Neural progenitor cell (in vitro differentiated cells): ENCODE data around the gene AKAP1. TPM values are rescaled to one million over a fixed set of nuclear protein-coding genes. Genes with fewer than 3 reads are reported as not detected.

ENCODE experiments used
- DNase-seq: peaks from one replicate; pipeline ENCODE4 v3.0.0-alpha.2; 2016; ENCODE audit warnings: low spot score
- H2AFZ ChIP-seq: fragments of 200-600 bp; sonication (generic); replicated peaks from 2 replicates; pipeline ENCODE4 v1.6.1; 2016; ENCODE audit warnings: antibody characterized with exemption
- H3F3A ChIP-seq: fragments of 200-600 bp; sonication (generic); 2 replicates; pipeline ENCODE4 v1.6.1; 2016; ENCODE audit warnings: antibody characterized with exemption, low read depth
- H3K27ac ChIP-seq: fragments of 200-600 bp; sonication (generic); 2 replicates; pipeline ENCODE4 v1.5.1; 2016; ENCODE audit warnings: mild to moderate bottlenecking
- H3K27me3 ChIP-seq: fragments of 200-600 bp; sonication (generic); 2 replicates; pipeline ENCODE4 v1.6.1; 2016; ENCODE audit warnings: mild to moderate bottlenecking, moderate library complexity
- H3K36me3 ChIP-seq: fragments of 200-600 bp; sonication (generic); 2 replicates; pipeline ENCODE4 v1.5.1; 2016
- H3K4me1 ChIP-seq: fragments of 200-600 bp; sonication (generic); 2 replicates; pipeline ENCODE4 v1.6.1; 2016; ENCODE audit warnings: mixed run types
- H3K4me2 ChIP-seq: fragments of 200-600 bp; sonication (generic); 2 replicates; pipeline ENCODE4 v1.6.1; 2016
- H3K4me3 ChIP-seq: fragments of 200-600 bp; sonication (generic); 2 replicates; pipeline ENCODE4 v1.5.1; 2016
- H3K79me2 ChIP-seq: fragments of 200-600 bp; sonication (generic); 2 replicates; pipeline ENCODE4 v1.6.1; 2016; ENCODE audit warnings: low read depth
- H3K9ac ChIP-seq: fragments of 200-600 bp; sonication (generic); 2 replicates; pipeline ENCODE4 v1.6.1; 2016
- H3K9me3 ChIP-seq: fragments of 200-600 bp; sonication (generic); 2 replicates; pipeline ENCODE4 v1.5.1; 2016; ENCODE audit warnings: low read depth
- H4K20me1 ChIP-seq: fragments of 200-600 bp; sonication (generic); 2 replicates; pipeline ENCODE4 v1.6.1; 2016; ENCODE audit warnings: low read depth
- H3K27ac Mint-ChIP-seq: 3 replicates; pipeline ENCODE4 v1.8.0; 2021; ENCODE audit warnings: mixed read lengths
- H3K27me3 Mint-ChIP-seq: 2 replicates; pipeline ENCODE4 v1.8.0; 2022; ENCODE audit warnings: low read depth, mild to moderate bottlenecking, inconsistent platforms, moderate library complexity, mixed read lengths; ENCODE audit not compliant: insufficient read depth
- H3K36me3 Mint-ChIP-seq: 3 replicates; pipeline ENCODE4 v1.8.0; 2021; ENCODE audit warnings: mixed read lengths
- H3K4me1 Mint-ChIP-seq: 3 replicates; pipeline ENCODE4 v1.8.0; 2021; ENCODE audit warnings: mixed read lengths
- H3K4me3 Mint-ChIP-seq: 3 replicates; pipeline ENCODE4 v1.8.0; 2021; ENCODE audit warnings: mild to moderate bottlenecking, moderate library complexity, mixed read lengths
- H3K9me3 Mint-ChIP-seq: 3 replicates; pipeline ENCODE4 v1.8.0; 2020; ENCODE audit warnings: mixed read lengths
- CTCF ChIP-seq: fragments of 200-600 bp; sonication (generic); IDR thresholded peaks from 2 replicates; pipeline ENCODE4 v1.5.1; 2017; ENCODE audit warnings: antibody characterized with exemption, mild to moderate bottlenecking
- EZH2 ChIP-seq: fragments of 200-600 bp; sonication (generic); IDR thresholded peaks from 2 replicates; pipeline ENCODE4 v1.6.1; 2017; ENCODE audit warnings: antibody characterized with exemption, mild to moderate bottlenecking, moderate library complexity
- EZH2phosphoT487 ChIP-seq: fragments of 200-600 bp; sonication (generic); IDR thresholded peaks from 2 replicates; pipeline ENCODE4 v1.6.1; 2017; ENCODE audit warnings: antibody characterized with exemption
- total RNA-seq: library from RNA; depleted of rRNA; stranded (reverse); fragments of >200 nt; gene quantifications from 2 replicates; pipeline ENCODE4 v1.2.3, GENCODE V29; 2015; ENCODE audit warnings: low replicate concordance

The AKAP1 gene
- total RNA-seq, 1 donor from 2014 or later: 8.8 TPM

- H2AFZ ChIP-seq: no peak overlapping the region
- peaks cover 2% of the 10 kb centered on the region for H3K9me3 Mint-ChIP-seq
- no peak for TF ChIP-seq CTCF
- no peak for TF ChIP-seq EZH2
- TF ChIP-seq EZH2phosphoT487: no peak
- no peak for DNase-seq
- peaks cover 5% of the 10 kb centered on the region for H3K27me3 Mint-ChIP-seq
- H3K4me2 ChIP-seq: no peak overlapping the region
- H3K4me1 ChIP-seq: peaks cover 27% of the 10 kb centered on the region
- no peaks in the 10 kb centered on the region for H3K79me2 ChIP-seq
- no peak overlapping the region for H3K27ac Mint-ChIP-seq
- H3F3A ChIP-seq: peaks cover 34% of the 10 kb centered on the region
- peaks cover 40% of the 10 kb centered on the region for H3K4me1 Mint-ChIP-seq
- H3K4me3 Mint-ChIP-seq: no peak overlapping the region
- no peak overlapping the region for H3K9ac ChIP-seq
- no peak overlapping the region for H3K4me3 ChIP-seq
- H3K9me3 ChIP-seq: no peaks in the 10 kb centered on the region
- no peaks in the 10 kb centered on the region for H3K36me3 ChIP-seq
- H4K20me1 ChIP-seq: no peaks in the 10 kb centered on the region
- no peak overlapping the region for H3K27ac ChIP-seq
- no peaks in the 10 kb centered on the region for H3K27me3 ChIP-seq
- no peaks in the 10 kb centered on the region for H3K36me3 Mint-ChIP-seq
Observed at GRCh38 chr17:57143361-57143760, 58.3 kb downstream of the AKAP1 start.

GRCh38 chr17:57143919-57144318, 58.9 kb downstream of the AKAP1 start:
- no peaks in the 10 kb centered on the region for H4K20me1 ChIP-seq
- no peak overlapping the region for H3K4me3 ChIP-seq
- no peak overlapping the region for H3K4me3 Mint-ChIP-seq
- H3K27me3 ChIP-seq: no peaks in the 10 kb centered on the region
- peaks cover 27% of the 10 kb centered on the region for H3K4me1 ChIP-seq
- H3F3A ChIP-seq: peaks cover 34% of the 10 kb centered on the region
- H3K4me1 Mint-ChIP-seq: peaks cover 38% of the 10 kb centered on the region
- no peak overlapping the region for H3K4me2 ChIP-seq
- H3K36me3 Mint-ChIP-seq: no peaks in the 10 kb centered on the region
- H3K9me3 ChIP-seq: no peaks in the 10 kb centered on the region
- no peaks in the 10 kb centered on the region for H3K36me3 ChIP-seq
- TF ChIP-seq CTCF (no peak), EZH2phosphoT487 (no peak), EZH2 (no peak)
- H3K9me3 Mint-ChIP-seq: peaks cover 6% of the 10 kb centered on the region
- no peak overlapping the region for H3K27ac Mint-ChIP-seq
- no peak overlapping the region for H3K9ac ChIP-seq
- no peak overlapping the region for H2AFZ ChIP-seq
- H3K27ac ChIP-seq: no peak overlapping the region
- H3K79me2 ChIP-seq: no peaks in the 10 kb centered on the region
- DNase-seq: no peak
- peaks cover 5% of the 10 kb centered on the region for H3K27me3 Mint-ChIP-seq

- no peak overlapping the region for H3K9ac ChIP-seq
- H3K27ac ChIP-seq: peak overlapping the region; percentile 69
- Mint-ChIP-seq H3K27me3 (peaks cover 5% of the 10 kb centered on the region), H3K9me3 (peaks cover 11% of the 10 kb centered on the region), H3K4me3 (no peak overlapping the region), H3K27ac (peak overlapping the region; percentile 39), H3K36me3 (no peaks in the 10 kb centered on the region), H3K4me1 (peaks cover 34% of the 10 kb centered on the region)
- no peak overlapping the region for H2AFZ ChIP-seq
- H3K27me3 ChIP-seq: no peaks in the 10 kb centered on the region
- H4K20me1 ChIP-seq: no peaks in the 10 kb centered on the region
- peaks cover 34% of the 10 kb centered on the region for H3F3A ChIP-seq
- no peak for DNase-seq
- H3K4me3 ChIP-seq: no peak overlapping the region
- no peaks in the 10 kb centered on the region for H3K79me2 ChIP-seq
- peak overlapping the region; percentile 31 for H3K4me2 ChIP-seq
- no peaks in the 10 kb centered on the region for H3K9me3 ChIP-seq
- TF ChIP-seq EZH2: no peak
- TF ChIP-seq CTCF: no peak
- no peak for TF ChIP-seq EZH2phosphoT487
- no peaks in the 10 kb centered on the region for H3K36me3 ChIP-seq
- peaks cover 27% of the 10 kb centered on the region for H3K4me1 ChIP-seq
Observed at GRCh38 chr17:57144567-57144966, 59.5 kb downstream of the AKAP1 start.
